GM19239 (cell line): ENCODE results near the gene MRPL12.

Source experiments
- DNase-seq: peaks from one replicate; pipeline ENCODE4 v3.0.0; 2011; ENCODE audit warnings: low spot score; ENCODE audit not compliant: insufficient read length
- FAIRE-seq: peaks from 2 replicates; lab custom pipeline; 2011; peaks lifted over from hg19 to GRCh38; lab: Jason Lieb, UNC

The MRPL12 gene

GRCh38 chr17:81715107-81715871 lies 12.1 kb downstream of the MRPL12 start:
- FAIRE-seq (no peak), DNase-seq (no peak)

- FAIRE-seq (no peak), DNase-seq (no peak)
Measured at GRCh38 chr17:81715872-81716673, 12.9 kb downstream of the MRPL12 start.

- no peak for FAIRE-seq
- no peak for DNase-seq
Measured at GRCh38 chr17:81716674-81716996, 13.5 kb downstream of the MRPL12 start.

GRCh38 chr17:81717049-81717765 lies 14.0 kb downstream of the MRPL12 start:
- DNase-seq (no peak), FAIRE-seq (no peak)

GRCh38 chr17:81717766-81718089 lies 14.6 kb downstream of the MRPL12 start:
- FAIRE-seq (no peak), DNase-seq (no peak)

DNA sequence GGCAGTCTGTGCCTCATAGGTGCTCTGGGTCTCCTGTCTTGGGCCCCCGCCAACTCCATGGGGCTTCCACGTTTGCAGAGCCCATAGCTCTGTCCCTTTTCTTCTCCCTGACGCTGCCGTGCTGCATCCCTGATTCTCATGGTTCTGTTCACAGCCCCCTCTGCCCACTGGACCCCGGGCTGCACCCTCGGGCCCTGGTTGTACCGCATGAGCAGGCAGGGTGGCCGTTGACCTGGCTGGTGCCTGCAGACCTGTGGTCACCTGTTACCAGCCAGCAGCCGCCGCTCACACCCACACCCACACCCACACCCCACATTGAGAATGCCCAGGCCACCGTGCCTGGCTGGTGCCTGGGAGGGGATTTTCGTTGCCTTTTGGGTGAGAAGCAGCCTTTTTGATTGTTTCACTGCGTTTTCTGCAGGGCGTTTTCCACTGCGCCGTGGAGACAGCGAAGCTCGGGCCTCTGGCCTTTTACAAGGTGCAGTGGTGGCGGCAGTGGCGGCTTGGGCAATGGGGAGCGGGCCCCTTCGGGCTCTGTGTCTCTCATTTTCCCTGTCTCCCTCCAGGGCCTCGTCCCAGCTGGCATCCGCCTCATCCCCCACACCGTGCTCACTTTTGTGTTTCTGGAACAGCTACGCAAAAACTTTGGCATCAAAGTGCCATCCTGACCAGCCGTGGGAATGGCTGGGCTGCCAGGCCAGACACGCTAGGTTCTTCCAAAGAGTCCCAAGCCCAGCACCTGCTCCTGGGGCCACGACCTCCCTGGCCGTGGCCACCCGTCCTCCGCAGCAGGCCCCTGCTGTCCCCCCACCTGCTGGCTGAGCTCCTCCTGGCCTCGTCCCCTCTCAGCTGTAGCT lies 16.5 kb downstream of the MRPL12 start:
- DNase-seq (no peak), FAIRE-seq (no peak)

GRCh38 chr17:81720267-81721071 lies 17.3 kb downstream of the MRPL12 start:
- DNase-seq (no peak), FAIRE-seq (no peak)

GRCh38 chr17:81722184-81723120 lies 19.3 kb downstream of the MRPL12 start:
- no peak for FAIRE-seq
- DNase-seq = no peak

GRCh38 chr17:81723651-81724209 lies 20.6 kb downstream of the MRPL12 start:
- DNase-seq = no peak
- no peak for FAIRE-seq

DNA sequence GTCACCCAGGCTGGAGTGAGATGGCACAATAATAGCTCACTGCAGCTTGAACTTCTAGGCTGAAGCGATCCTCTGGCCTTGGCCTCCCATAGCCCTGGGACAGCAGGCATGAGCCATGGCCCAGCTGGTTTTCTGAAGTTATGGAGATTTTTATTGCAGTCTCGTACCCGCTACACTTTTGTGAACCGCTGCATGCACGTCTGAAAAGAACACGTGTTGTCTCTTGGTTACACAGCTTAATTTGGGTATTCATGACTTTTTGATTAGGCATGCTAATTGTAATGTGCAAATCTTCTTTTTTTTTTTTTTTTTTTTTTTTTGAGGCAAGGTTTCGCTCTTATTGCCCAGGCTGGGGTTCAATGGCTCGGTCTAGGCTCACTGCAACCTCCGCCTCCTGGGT lies 22.3 kb downstream of the MRPL12 start:
- FAIRE-seq = no peak
- DNase-seq = no peak

GRCh38 chr17:81726004-81726403 lies 22.8 kb downstream of the MRPL12 start:
- FAIRE-seq (no peak), DNase-seq (no peak)

GRCh38 chr17:81727324-81728031 lies 24.3 kb downstream of the MRPL12 start:
- no peak for DNase-seq

DNA sequence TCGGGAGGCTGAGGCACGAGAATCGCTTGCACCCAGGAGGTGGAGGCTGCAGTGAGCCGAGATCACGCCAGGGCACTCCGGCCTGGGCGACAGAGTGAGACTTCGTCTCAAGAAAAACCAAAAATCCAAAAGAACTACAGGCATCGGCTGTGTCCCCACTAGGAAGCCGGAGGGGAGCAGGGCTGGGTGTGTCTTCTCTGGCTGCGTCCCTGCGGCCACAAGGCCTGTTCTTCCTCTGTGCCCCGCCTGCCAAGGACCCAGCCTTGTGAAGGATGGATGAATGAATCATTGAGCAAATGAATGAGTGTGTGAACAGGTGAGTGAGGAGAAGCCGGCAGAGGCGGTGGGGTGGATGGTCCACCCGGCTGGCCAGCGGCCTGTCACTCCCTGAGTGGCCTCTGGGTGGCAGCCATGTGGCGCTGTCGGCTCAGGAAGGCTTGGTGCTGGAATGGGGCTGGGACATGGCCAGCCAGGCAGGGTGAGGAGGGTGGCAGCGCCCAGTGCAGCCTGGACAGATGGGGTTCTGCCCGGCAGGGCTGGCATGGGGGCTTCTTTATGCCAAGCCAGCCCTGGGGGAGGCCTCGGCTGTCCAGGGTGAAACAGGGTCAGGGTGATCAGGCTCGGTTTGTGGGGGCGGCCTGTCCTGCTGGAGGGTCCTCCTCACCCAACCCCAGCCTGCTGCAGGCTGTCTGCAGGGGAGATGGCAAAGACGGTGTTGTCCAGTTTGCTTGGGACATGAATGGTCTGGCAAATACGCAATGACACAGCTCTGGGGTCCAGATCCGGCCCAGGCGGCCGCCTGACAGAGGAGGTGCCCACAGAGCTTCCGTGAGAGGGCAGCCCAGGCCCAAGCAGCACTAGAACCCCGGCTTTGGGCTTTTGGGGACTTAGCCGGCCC lies 30.6 kb downstream of the MRPL12 start:
- DNase-seq (peak; percentile 93), FAIRE-seq (peak; percentile 72)

More at GRCh38 chr17:81727324-81728031, 24.3 kb downstream of the MRPL12 start:
- no peak for FAIRE-seq

DNA sequence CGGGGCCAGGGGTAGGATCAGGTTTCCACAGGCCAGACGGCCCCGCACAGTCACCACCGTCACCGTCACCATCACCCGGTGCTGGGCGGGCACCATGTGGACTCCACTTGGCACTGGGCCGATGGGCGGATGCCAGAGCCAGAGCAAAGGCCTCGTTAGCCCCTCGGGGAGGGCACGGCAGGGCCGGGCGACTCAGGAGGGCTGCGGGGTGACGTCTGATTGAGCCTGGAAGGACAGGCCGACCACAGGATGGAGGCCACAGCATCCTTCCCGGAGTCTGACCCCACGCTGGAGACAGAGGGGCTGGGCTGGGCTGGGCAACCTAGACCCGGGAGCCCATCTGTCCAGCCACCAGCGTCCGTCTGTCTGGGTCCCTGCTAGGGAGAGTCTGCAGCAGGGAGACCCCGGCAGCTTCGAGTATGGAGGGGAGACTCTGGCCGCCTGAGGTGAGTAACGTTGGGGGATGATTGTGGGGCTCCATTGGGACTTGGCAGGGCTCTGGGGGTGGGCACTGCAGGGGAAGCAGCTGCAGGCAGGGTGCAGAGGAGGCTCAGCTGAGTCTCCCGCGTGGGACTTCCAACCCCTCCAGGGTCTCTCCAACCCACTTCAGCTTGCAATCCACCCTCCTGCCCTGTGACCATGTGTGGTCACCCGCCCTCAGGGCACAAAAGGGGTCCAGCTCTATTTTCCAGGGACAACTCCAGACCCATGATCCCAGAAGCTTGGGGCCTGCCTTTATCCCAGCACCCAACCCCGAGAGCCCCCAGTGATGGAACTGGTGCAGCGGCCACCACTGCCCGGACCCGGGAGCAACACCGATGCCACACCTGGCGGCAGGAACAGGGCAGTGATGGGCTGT lies 31.5 kb downstream of the MRPL12 start:
- DNase-seq (no peak), FAIRE-seq (no peak)

DNA sequence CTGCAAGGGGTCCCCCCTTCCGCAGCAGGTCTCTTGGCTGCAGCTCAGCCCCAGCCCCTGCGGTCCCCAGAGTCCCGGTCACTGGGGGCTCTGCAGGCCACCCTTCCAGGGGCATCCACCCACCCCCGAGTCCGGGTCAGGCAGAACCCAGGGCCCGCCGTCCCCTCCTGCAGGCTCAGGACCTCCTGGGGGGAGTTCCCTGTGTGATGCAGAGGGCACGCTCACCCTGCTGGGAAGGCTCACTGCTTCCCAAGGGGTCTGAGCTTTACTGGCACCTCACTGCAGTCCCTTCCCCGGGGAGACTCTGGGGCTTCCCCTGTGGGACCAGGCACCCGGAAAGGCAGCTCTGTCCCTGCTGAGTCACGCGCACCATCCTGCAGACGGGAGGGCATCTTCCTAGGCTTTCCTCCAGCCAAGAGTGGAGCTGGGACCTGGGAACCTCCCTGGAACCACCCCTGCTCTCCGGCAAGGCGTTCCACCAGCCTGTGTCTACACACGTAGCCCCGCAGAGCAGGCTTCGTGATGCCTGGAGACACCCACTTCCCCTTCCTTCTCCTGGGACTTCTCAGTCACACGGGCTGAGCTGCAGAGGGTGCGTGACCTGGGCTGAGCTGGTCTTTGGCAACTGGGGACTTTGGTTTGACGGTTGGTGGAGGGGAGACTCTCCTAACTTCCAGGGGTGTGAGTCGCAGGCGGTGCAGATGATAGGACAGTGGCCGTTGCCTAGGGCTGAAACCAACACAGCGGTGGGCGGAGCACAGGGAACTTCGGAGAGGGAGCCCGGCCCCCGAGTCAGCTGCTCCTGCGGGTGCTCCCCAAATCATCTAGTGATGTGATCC lies 32.3 kb downstream of the MRPL12 start:
- FAIRE-seq = peak; percentile 64
- no peak for DNase-seq
